GM21515 (cell line): ENCODE measurements around the gene SERPINH1.

Experiments
- ATAC-seq: cut with Tn5 transposase; IDR thresholded peaks from one replicate; pipeline ENCODE4 v1.9.1; 2021; ENCODE audit not compliant: unreplicated experiment

The SERPINH1 gene

GRCh38 chr11:75562048-75562835 is at the start of gene SERPINH1:
Gene SERPINH1, plus strand, starts transcription at chr11:75562253. Its CDS starts 4,097 bp downstream, at chr11:75566350.
- ATAC-seq: peak; percentile 59

GRCh38 chr11:75513250-75513649 is 48.8 kb upstream of the SERPINH1 start:
- ATAC-seq: no peak

- ATAC-seq: no peak
Observed at GRCh38 chr11:75514596-75514995, 47.5 kb upstream of the SERPINH1 start.

- ATAC-seq: no peak
Observed at GRCh38 chr11:75516140-75516539, 45.9 kb upstream of the SERPINH1 start.

GRCh38 chr11:75516886-75517285 is 45.2 kb upstream of the SERPINH1 start:
- ATAC-seq: no peak

GRCh38 chr11:75518204-75518549 is 43.9 kb upstream of the SERPINH1 start:
- no peak for ATAC-seq

- ATAC-seq: no peak
Observed at GRCh38 chr11:75518771-75519653, 43.0 kb upstream of the SERPINH1 start.

GRCh38 chr11:75520688-75521087 is 41.4 kb upstream of the SERPINH1 start:
- no peak for ATAC-seq

GRCh38 chr11:75522286-75523044 is 39.6 kb upstream of the SERPINH1 start:
- ATAC-seq: no peak

- ATAC-seq: no peak
Observed at GRCh38 chr11:75523189-75523588, 38.9 kb upstream of the SERPINH1 start.

- no peak for ATAC-seq
Observed at GRCh38 chr11:75523811-75524664, 38.0 kb upstream of the SERPINH1 start.

- ATAC-seq: no peak
Observed at GRCh38 chr11:75524665-75525432, 37.2 kb upstream of the SERPINH1 start.

- peak; percentile 72 for ATAC-seq
Observed at GRCh38 chr11:75525433-75526191, 36.4 kb upstream of the SERPINH1 start, which contains the start of gene GDPD5. Gene GDPD5, minus strand, starts transcription at chr11:75525941. Its CDS starts 48,206 bp downstream, at chr11:75477735.

- no peak for ATAC-seq
Observed at GRCh38 chr11:75526192-75526541, 35.9 kb upstream of the SERPINH1 start.

- ATAC-seq: no peak
Observed at GRCh38 chr11:75527130-75527529, 34.9 kb upstream of the SERPINH1 start.

- no peak for ATAC-seq
Observed at GRCh38 chr11:75527938-75528735, 33.9 kb upstream of the SERPINH1 start.

- no peak for ATAC-seq
Observed at GRCh38 chr11:75530577-75530976, 31.5 kb upstream of the SERPINH1 start.

- no peak for ATAC-seq
Observed at GRCh38 chr11:75531325-75531724, 30.7 kb upstream of the SERPINH1 start.
